ENCODE results near the gene PLEKHO2. TPM values are rescaled to one million over a fixed set of nuclear protein-coding genes. Genes with fewer than 3 reads are reported as not detected.

Gene PLEKHO2
- total and polyA plus RNA-seq, 2 of the 13 experiments (the other 11 are each of a cell fraction or from before 2014, with no cell fraction given) = 3.8 to 4.8 TPM

DNA sequence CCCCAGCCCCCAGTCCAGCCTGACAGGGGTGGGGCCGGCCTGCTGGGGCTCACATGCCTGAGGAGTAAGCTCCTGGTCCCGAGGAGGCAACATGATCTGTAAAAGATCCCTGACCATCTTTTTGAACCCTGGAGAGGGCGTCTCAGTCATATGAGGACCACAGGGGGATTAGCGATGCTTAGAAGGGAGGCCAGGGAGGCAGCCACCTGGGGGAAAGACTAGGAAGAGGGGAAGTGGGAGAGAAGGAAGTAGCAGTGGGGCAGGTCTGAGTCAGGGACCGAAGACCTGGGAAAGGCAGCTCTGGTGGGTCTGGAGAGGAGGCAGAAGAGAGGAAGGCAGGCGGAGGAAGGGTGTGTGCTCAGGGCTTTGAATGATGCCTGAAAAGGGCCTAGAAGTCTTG lies 35.2 kb upstream of the PLEKHO2 start:
- no peak overlapping the region for H3K4me2 ChIP-seq (ENCODE audit: low read depth, low read length)
- no peaks in the 10 kb centered on the region for H3K79me2 ChIP-seq (ENCODE audit: insufficient read depth, low read length)
- H3K9me3 ChIP-seq (ENCODE audit: low read length) = no peaks in the 10 kb centered on the region
- no peak overlapping the region for H3K4me3 ChIP-seq (replicated peaks in 1 of 3; ENCODE audit: insufficient read depth in 1 of 3, low read depth in 2 of 3, low read length in 3 of 3)
- no peaks in the 10 kb centered on the region for H3K36me3 ChIP-seq (replicated peaks in 1 of 2; ENCODE audit: control insufficient read depth in 1 of 2, insufficient read depth in 2 of 2, low read length in 2 of 2)
- H2AFZ ChIP-seq (ENCODE audit: low read length) = no peak overlapping the region
- in situ Hi-C loops (cut with HindIII; ENCODE audit: extremely low pct_ligation_motif_present, low pct_unique_long_range_greater_than_20kb) = no loop called here
- H3K9ac ChIP-seq (ENCODE audit: insufficient read depth, low read depth, low read length) = no peak overlapping the region
- ChIA-PET CTCF (ENCODE audit: low intra/inter-chr PET ratio, low total read pairs) (no interaction called here), POLR2A (no interaction called here)
- intact Hi-C loops (cut with micrococcal nuclease; ENCODE audit: unreplicated experiment) = no loop called here
- H3K27me3 ChIP-seq (ENCODE audit: control insufficient read depth in 1 of 2, insufficient read depth in 2 of 2, low read length in 2 of 2) = peaks cover 1 to 16% of the 10 kb centered on the region in 2 experiments; a peak in 2 of 5 replicates
- FAIRE-seq = no peak
- BruUV-seq (replicated peaks) = no TSS peak
- ATAC-seq = no peak
- H3K4me1 ChIP-seq (ENCODE audit: insufficient read depth, low read length) = peaks cover 7% of the 10 kb centered on the region
- no peak overlapping the region for H3K27ac ChIP-seq (ENCODE audit: extremely low read length, insufficient read depth, low read length)
- no peak for DNase-seq (ENCODE audit: low spot score)
- TF ChIP-seq, protein P1, sequence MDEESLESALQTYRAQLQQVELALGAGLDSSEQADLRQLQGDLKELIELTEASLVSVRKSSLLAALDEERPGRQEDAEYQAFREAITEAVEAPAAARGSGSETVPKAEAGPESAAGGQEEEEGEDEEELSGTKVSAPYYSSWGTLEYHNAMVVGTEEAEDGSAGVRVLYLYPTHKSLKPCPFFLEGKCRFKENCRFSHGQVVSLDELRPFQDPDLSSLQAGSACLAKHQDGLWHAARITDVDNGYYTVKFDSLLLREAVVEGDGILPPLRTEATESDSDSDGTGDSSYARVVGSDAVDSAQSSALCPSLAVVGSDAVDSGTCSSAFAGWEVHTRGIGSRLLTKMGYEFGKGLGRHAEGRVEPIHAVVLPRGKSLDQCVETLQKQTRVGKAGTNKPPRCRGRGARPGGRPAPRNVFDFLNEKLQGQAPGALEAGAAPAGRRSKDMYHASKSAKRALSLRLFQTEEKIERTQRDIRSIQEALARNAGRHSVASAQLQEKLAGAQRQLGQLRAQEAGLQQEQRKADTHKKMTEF (CRISPR knock-in tag; IDR thresholded peaks at IDR 0.05) = no peak
- no peak for TF ChIP-seq ZBTB44 (CRISPR knock-in tag; IDR thresholded peaks at IDR 0.05)
- no peak for TF ChIP-seq U2AF1 (optimal IDR thresholded peaks at IDR 0.05; ENCODE audit: low read depth, low read length)
- no peak for TF ChIP-seq PAX8 (CRISPR knock-in tag; IDR thresholded peaks at IDR 0.05; ENCODE audit: borderline replicate concordance)
- no peak for TF ChIP-seq THAP11 (CRISPR knock-in tag; IDR thresholded peaks at IDR 0.05)
- no peak for TF ChIP-seq FOXJ3 (CRISPR knock-in tag; IDR thresholded peaks at IDR 0.05; ENCODE audit: borderline replicate concordance)
- TF ChIP-seq KAT8 (CRISPR knock-in tag; IDR thresholded peaks at IDR 0.05) = no peak
- TF ChIP-seq, protein P2, sequence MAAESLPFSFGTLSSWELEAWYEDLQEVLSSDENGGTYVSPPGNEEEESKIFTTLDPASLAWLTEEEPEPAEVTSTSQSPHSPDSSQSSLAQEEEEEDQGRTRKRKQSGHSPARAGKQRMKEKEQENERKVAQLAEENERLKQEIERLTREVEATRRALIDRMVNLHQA (CRISPR knock-in tag; IDR thresholded peaks at IDR 0.05) = no peak
- TF ChIP-seq CAMTA2 (CRISPR knock-in tag; IDR thresholded peaks at IDR 0.05; ENCODE audit: borderline replicate concordance) = no peak
- TF ChIP-seq, protein P3, sequence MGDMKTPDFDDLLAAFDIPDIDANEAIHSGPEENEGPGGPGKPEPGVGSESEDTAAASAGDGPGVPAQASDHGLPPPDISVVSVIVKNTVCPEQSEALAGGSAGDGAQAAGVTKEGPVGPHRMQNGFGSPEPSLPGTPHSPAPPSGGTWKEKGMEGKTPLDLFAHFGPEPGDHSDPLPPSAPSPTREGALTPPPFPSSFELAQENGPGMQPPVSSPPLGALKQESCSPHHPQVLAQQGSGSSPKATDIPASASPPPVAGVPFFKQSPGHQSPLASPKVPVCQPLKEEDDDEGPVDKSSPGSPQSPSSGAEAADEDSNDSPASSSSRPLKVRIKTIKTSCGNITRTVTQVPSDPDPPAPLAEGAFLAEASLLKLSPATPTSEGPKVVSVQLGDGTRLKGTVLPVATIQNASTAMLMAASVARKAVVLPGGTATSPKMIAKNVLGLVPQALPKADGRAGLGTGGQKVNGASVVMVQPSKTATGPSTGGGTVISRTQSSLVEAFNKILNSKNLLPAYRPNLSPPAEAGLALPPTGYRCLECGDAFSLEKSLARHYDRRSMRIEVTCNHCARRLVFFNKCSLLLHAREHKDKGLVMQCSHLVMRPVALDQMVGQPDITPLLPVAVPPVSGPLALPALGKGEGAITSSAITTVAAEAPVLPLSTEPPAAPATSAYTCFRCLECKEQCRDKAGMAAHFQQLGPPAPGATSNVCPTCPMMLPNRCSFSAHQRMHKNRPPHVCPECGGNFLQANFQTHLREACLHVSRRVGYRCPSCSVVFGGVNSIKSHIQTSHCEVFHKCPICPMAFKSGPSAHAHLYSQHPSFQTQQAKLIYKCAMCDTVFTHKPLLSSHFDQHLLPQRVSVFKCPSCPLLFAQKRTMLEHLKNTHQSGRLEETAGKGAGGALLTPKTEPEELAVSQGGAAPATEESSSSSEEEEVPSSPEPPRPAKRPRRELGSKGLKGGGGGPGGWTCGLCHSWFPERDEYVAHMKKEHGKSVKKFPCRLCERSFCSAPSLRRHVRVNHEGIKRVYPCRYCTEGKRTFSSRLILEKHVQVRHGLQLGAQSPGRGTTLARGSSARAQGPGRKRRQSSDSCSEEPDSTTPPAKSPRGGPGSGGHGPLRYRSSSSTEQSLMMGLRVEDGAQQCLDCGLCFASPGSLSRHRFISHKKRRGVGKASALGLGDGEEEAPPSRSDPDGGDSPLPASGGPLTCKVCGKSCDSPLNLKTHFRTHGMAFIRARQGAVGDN (CRISPR knock-in tag; IDR thresholded peaks at IDR 0.05) = no peak
- TF ChIP-seq POGZ (CRISPR knock-in tag; IDR thresholded peaks at IDR 0.05) = no peak
- TF ChIP-seq NFE2 (CRISPR knock-in tag; IDR thresholded peaks at IDR 0.05) = no peak
- no peak for TF ChIP-seq AGO2 (optimal IDR thresholded peaks at IDR 0.05; ENCODE audit: low read depth, low read length)
- no peak for TF ChIP-seq CCDC6 (CRISPR knock-in tag; IDR thresholded peaks at IDR 0.05)
- 19% methylated on average over 5 of the region's 6 CpGs for WGBS (ENCODE audit: low lambda C conversion rate)
- peaks cover 6% of the 10 kb centered on the region; the same call in 1 of the 2 replicates for H4K20me1 ChIP-seq (ENCODE audit: insufficient read depth, low read length)
